ENCODE data around the gene ELOVL1. TPM values are rescaled to one million over a fixed set of nuclear protein-coding genes. Genes with fewer than 3 reads are reported as not detected.

The ELOVL1 gene
- total RNA-seq, 1 experiment from 2014 or later = 99.9 TPM

DNA sequence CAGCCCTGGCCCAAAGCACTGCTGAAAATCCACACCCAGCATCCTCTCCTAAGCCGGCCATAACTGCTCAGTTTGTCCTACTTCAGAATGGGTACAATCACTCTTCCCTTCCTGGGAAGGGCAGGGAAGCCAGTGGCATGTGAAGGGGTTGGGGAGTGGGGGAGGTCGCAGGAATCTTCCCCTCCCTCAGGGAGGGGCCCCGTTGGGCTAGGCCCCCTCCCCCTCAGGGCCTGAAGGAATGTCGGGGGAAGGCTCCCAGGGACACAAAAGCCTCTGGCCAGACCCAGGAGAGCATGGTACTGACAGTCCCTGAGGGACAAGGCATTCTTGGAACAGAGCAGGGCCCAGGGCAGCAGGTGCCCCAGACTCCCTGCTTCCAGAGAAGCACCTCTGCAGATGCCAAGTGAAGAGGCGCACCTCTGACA lies 1.2 kb downstream of the ELOVL1 start:
- peaks cover 40% of the 10 kb centered on the region for H3K4me1 Mint-ChIP-seq (ENCODE audit: insufficient read depth, unreplicated experiment)
- peak overlapping the region; percentile 84 for H3K27ac Mint-ChIP-seq (ENCODE audit: low read depth, unreplicated experiment)
- H3K36me3 Mint-ChIP-seq (ENCODE audit: insufficient read depth, unreplicated experiment) = peaks cover 30% of the 10 kb centered on the region
- DNase-seq (ENCODE audit: unreplicated experiment) = peak; percentile 30
- TF ChIP-seq, protein P1, sequence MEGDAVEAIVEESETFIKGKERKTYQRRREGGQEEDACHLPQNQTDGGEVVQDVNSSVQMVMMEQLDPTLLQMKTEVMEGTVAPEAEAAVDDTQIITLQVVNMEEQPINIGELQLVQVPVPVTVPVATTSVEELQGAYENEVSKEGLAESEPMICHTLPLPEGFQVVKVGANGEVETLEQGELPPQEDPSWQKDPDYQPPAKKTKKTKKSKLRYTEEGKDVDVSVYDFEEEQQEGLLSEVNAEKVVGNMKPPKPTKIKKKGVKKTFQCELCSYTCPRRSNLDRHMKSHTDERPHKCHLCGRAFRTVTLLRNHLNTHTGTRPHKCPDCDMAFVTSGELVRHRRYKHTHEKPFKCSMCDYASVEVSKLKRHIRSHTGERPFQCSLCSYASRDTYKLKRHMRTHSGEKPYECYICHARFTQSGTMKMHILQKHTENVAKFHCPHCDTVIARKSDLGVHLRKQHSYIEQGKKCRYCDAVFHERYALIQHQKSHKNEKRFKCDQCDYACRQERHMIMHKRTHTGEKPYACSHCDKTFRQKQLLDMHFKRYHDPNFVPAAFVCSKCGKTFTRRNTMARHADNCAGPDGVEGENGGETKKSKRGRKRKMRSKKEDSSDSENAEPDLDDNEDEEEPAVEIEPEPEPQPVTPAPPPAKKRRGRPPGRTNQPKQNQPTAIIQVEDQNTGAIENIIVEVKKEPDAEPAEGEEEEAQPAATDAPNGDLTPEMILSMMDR (IDR thresholded peaks at IDR 0.05; ENCODE audit: unreplicated experiment) = no peak
- POLR2A ChIA-PET = interaction anchor here (0.7 to 4.9 kb wide), 5 partner anchors 8 to 132 kb away, joined by 3 to 69 read pairs (median 12); partner anchors contain the start of genes CDC20, MED8 and SZT2
- H3K9me3 Mint-ChIP-seq (ENCODE audit: unreplicated experiment) = no peaks in the 10 kb centered on the region
- H3K4me3 Mint-ChIP-seq (ENCODE audit: unreplicated experiment) = peak overlapping the region; percentile 87
- intact Hi-C loops (cut with micrococcal nuclease) = no loop called here
- CTCF ChIA-PET = interaction anchor here (0.6 to 1.3 kb wide), 4 partner anchors 8 to 603 kb away, joined by 3 to 5 read pairs (median 3); partner anchors contain the start of genes CDC20 and MED8
- BruUV-seq (replicated peaks) = no TSS peak
- no peaks in the 10 kb centered on the region for H3K27me3 Mint-ChIP-seq (ENCODE audit: insufficient read depth, unreplicated experiment)

DNA sequence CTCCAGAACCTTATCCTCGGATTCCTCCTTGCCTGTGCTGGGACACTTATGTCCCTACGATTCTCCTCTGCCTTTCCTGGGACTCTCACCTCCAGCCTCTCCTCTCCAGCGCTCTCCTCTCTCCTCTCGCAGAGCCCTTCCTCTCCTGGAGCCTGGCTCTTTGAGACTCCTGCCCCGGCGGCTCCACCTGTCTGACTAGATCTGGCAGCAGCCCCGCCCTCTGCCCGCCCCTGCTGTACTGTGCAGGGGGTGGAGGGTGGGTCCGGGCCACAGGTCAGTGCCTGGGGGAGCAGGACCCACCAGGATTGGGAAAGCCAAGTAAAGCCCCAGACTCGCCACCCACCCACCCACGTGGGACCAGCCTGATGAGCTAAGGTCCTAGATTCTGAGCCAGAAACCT lies 1.6 kb downstream of the ELOVL1 start:
- H3K4me1 Mint-ChIP-seq (ENCODE audit: insufficient read depth, unreplicated experiment) = peaks cover 44% of the 10 kb centered on the region
- POLR2A ChIA-PET = interaction anchor here (0.9 to 4.9 kb wide), 3 partner anchors 8 to 347 kb away, joined by 3 to 69 read pairs (median 41); partner anchors contain the start of genes CDC20, MED8 and SZT2
- CTCF ChIA-PET = interaction anchor here (0.6 to 1.2 kb wide), 2 partner anchors 8 to 134 kb away, joined by 3 read pairs; partner anchors contain the start of gene CDC20

DNA sequence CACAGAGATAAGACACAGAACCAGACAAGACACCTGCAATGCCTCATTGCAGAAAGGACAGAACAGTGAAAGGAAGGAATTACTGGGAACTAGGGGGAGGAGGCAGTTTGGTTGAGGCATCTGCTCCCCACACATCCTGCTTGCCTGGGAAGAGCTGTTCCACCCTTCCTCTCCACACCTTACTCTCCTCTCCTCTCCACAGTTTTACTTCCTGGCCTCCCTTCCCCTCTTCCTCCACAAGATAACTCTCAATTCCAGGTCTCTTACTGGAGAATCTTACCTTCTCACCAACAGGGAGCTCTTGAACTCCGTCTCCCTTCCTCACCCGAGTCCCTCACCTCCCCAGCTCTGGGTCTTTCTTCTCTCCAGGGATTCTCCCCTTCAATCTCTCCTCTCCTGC lies 2.1 kb downstream of the ELOVL1 start:
- intact Hi-C loops (cut with micrococcal nuclease) = no loop called here
- TF ChIP-seq, protein P1 (IDR thresholded peaks at IDR 0.05; ENCODE audit: unreplicated experiment) = no peak
- CTCF ChIA-PET = interaction anchor here (1.2 kb wide), 1 partner anchor 7 kb away, joined by 3 read pairs; the partner anchor contains the start of gene CDC20
- DNase-seq (ENCODE audit: unreplicated experiment) = no peak
- no TSS peak for BruUV-seq (replicated peaks)
- peaks cover 46% of the 10 kb centered on the region for H3K4me1 Mint-ChIP-seq (ENCODE audit: insufficient read depth, unreplicated experiment)
- no peaks in the 10 kb centered on the region for H3K9me3 Mint-ChIP-seq (ENCODE audit: unreplicated experiment)
- peaks cover 37% of the 10 kb centered on the region for H3K36me3 Mint-ChIP-seq (ENCODE audit: insufficient read depth, unreplicated experiment)
- POLR2A ChIA-PET = interaction anchor here (0.9 to 4.9 kb wide), 3 partner anchors 7 to 347 kb away, joined by 3 to 69 read pairs (median 41); partner anchors contain the start of genes CDC20, MED8 and SZT2
- H3K27me3 Mint-ChIP-seq (ENCODE audit: insufficient read depth, unreplicated experiment) = no peaks in the 10 kb centered on the region
- peak overlapping the region; percentile 84 for H3K27ac Mint-ChIP-seq (ENCODE audit: low read depth, unreplicated experiment)
- peak overlapping the region; percentile 87 for H3K4me3 Mint-ChIP-seq (ENCODE audit: unreplicated experiment)

More for the DNA sequence above, 1.6 kb downstream of the ELOVL1 start:
- no TSS peak for BruUV-seq (replicated peaks)
- H3K27me3 Mint-ChIP-seq (ENCODE audit: insufficient read depth, unreplicated experiment) = no peaks in the 10 kb centered on the region
- H3K4me3 Mint-ChIP-seq (ENCODE audit: unreplicated experiment) = peak overlapping the region; percentile 87
- intact Hi-C loops (cut with micrococcal nuclease) = no loop called here
- H3K9me3 Mint-ChIP-seq (ENCODE audit: unreplicated experiment) = no peaks in the 10 kb centered on the region
- H3K27ac Mint-ChIP-seq (ENCODE audit: low read depth, unreplicated experiment) = peak overlapping the region; percentile 84
- TF ChIP-seq, protein P1 (IDR thresholded peaks at IDR 0.05; ENCODE audit: unreplicated experiment) = no peak
- peak; percentile 49 for DNase-seq (ENCODE audit: unreplicated experiment)
- H3K36me3 Mint-ChIP-seq (ENCODE audit: insufficient read depth, unreplicated experiment) = peaks cover 35% of the 10 kb centered on the region

DNA sequence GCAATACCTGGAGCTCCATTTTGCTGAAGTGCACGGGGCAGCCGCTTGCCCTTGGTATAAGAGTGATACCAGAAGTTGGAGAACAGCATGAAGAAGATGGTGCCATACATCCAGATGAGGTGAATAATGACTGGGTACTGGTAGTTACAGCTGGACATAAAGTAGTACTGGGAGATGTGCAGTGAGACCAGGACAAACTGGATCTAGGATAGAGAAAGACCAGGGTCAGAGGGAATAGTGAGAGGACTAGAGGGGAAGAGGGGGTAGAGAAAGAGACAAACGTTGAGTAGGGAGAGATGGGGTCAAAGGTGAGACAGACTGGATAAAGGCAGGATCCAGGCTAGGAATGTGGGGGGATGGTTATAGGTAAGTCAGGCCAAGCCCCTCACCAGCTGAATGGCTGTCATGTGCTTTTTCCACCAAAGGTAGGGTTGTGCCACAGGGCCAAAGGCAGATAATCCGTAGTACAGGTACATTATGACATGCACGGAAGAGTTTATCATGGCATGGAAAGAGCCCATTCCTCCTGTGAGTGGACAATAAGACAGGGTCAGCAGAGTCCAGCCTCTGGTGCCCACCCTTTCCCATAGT lies 3.8 kb downstream of the ELOVL1 start:
- CTCF ChIA-PET = interaction anchor here (0.7 kb wide), 1 partner anchor 35 kb away, joined by 4 read pairs; no protein-coding TSS in a partner anchor
- H3K9me3 Mint-ChIP-seq (ENCODE audit: unreplicated experiment) = no peaks in the 10 kb centered on the region
- DNase-seq (ENCODE audit: unreplicated experiment) = no peak
- H3K4me3 Mint-ChIP-seq (ENCODE audit: unreplicated experiment) = no peak overlapping the region
- POLR2A ChIA-PET = no interaction called here
- intact Hi-C loops (cut with micrococcal nuclease) = no loop called here
- H3K27me3 Mint-ChIP-seq (ENCODE audit: insufficient read depth, unreplicated experiment) = no peaks in the 10 kb centered on the region
- H3K4me1 Mint-ChIP-seq (ENCODE audit: insufficient read depth, unreplicated experiment) = peaks cover 55% of the 10 kb centered on the region
- H3K36me3 Mint-ChIP-seq (ENCODE audit: insufficient read depth, unreplicated experiment) = peaks cover 37% of the 10 kb centered on the region
- TF ChIP-seq, protein P1 (IDR thresholded peaks at IDR 0.05; ENCODE audit: unreplicated experiment) = no peak
- BruUV-seq (replicated peaks) = TSS peak; percentile 39
- no peak overlapping the region for H3K27ac Mint-ChIP-seq (ENCODE audit: low read depth, unreplicated experiment)

Data from MCF 10A (cell line).